ENCODE data around the gene TMPRSS3.

Gene TMPRSS3

GRCh38 chr21:42340187-42341050, 55.4 kb downstream of the TMPRSS3 start:
- Histone ChIP-seq H3K4me3 (ENCODE audit: low read depth in 1 of 2, low read length in 1 of 2) (no peak overlapping the region), H3K9me3 (no peaks in the 10 kb centered on the region), H3K36me3 (no peaks in the 10 kb centered on the region)

DNA sequence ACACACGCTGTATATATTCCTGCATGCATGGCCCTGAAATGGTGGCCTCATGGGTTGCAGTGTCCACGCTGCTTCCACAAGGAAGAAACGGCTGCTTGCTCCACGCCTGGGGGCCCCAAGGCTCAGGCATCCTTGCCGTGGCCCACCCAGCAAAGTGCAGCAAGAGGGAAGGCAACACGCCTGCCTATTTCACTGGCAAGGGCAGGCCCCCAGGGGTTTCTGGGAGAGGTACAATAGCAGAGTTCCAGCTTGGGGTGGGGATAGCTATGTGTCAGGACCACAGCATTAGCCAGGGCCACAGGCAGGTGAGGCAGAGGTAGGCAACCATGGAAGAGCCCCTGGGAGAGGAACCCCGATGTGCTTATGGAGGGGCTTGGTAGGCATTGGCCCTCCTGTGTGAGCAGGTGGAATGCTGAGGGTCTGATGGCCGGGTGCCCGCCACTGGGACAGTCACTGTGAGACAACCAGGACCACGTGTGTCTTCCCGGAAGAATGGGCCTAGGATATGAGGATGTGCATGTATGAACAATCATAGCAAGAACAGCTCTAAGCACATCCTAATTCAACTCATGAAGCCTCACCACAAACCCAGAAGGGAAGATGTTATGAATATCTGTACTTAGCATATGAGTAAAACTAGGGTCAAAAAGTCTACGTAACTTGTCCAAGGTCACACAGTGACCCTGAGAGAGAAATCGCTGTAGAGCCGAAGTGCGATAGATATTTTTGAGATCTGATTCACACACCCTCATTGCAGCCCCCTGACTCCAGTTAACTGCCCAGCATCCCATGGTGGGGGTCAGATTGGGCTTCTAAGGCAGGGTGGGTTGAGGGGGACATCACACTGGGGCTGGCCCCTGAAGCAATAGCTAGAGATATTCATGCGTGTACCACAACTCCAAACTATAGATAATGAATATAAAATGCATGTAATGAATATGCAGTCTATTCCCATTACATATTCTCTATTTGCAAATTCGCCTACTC, 56.8 kb downstream of the TMPRSS3 start:
- Histone ChIP-seq H3K4me1 (ENCODE audit: control insufficient read depth in 1 of 2, insufficient read depth in 1 of 2, low read depth in 1 of 2, low read length in 1 of 2) (peaks cover 13 to 16% of the 10 kb centered on the region in 2 experiments), H3K36me3 (no peaks in the 10 kb centered on the region), H3K4me3 (ENCODE audit: low read depth in 1 of 2, low read length in 1 of 2) (no peak overlapping the region), H3K27me3 (no peaks in the 10 kb centered on the region), H3K27ac (no peak overlapping the region), H3K9me3 (no peaks in the 10 kb centered on the region)
- TF ChIP-seq CTCF (IDR thresholded peaks at IDR 0.05): no peak

More at GRCh38 chr21:42340187-42341050, 55.4 kb downstream of the TMPRSS3 start:
- Histone ChIP-seq H3K27me3 (no peaks in the 10 kb centered on the region), H3K27ac (no peak overlapping the region), H3K4me1 (ENCODE audit: control insufficient read depth in 1 of 2, insufficient read depth in 1 of 2, low read depth in 1 of 2, low read length in 1 of 2) (peaks cover 13 to 16% of the 10 kb centered on the region in 2 experiments)
- TF ChIP-seq CTCF (IDR thresholded peaks at IDR 0.05): no peak

DNA sequence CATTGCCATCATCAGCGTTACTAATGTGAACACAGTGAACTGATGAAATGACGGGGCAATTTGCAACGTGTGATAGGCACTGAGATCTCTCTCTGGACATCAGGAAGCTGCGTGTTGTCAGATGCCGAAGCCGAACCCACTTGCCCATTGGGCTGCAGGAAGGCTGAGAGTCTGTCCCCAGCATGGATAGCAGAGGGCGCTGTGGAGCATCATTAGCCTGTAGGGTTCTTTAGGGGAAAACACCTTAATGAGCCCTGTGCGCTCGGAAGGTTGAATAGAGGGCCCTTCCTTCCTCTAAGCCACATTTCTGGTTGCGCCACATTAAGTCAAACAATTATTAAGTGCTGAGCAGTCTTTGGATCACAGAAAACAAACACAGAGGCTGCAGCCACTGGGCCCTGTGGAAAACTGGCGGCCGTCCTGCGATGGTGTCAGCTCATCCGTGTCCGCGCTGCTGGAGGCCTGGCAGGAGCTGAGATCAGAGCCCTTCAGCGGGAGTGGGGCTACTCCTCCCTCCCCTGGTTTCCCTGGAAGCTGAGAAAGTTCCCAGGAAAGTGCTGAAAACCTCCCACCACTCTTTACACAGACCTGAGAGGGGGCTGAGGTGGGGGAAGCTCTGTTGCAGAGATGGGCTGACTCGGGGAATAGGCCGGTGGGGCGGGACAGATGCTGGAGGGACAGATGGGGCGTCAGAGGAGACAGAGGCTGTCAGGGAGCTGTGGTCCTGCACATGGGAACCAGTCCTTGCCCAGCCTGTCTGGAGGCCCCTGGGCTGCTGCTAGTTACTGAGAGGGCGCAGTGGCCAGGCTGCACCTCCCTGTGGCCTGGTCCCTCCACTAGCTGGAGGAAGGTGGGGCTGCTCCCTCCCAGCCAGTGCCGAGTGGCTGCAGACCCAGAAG, 57.8 kb downstream of the TMPRSS3 start:
- Histone ChIP-seq H3K9me3 (no peaks in the 10 kb centered on the region), H3K4me1 (ENCODE audit: control insufficient read depth in 1 of 2, insufficient read depth in 1 of 2, low read depth in 1 of 2, low read length in 1 of 2) (peaks cover 13 to 18% of the 10 kb centered on the region in 2 experiments), H3K27me3 (no peaks in the 10 kb centered on the region), H3K36me3 (no peaks in the 10 kb centered on the region), H3K4me3 (ENCODE audit: low read depth in 1 of 2, low read length in 1 of 2) (no peak overlapping the region), H3K27ac (peak overlapping the region; percentile 33)
- TF ChIP-seq CTCF (IDR thresholded peaks at IDR 0.05): peak; percentile 73

- H3K4me1 ChIP-seq (ENCODE audit: control insufficient read depth in 1 of 2, insufficient read depth in 1 of 2, low read depth in 1 of 2, low read length in 1 of 2): peaks cover 13 to 25% of the 10 kb centered on the region in 2 experiments
- H3K27me3 ChIP-seq: no peaks in the 10 kb centered on the region
- no peaks in the 10 kb centered on the region for H3K9me3 ChIP-seq
- TF ChIP-seq CTCF (IDR thresholded peaks at IDR 0.05): no peak
- H3K4me3 ChIP-seq (ENCODE audit: low read depth in 1 of 2, low read length in 1 of 2): no peak overlapping the region
- no peak overlapping the region for H3K27ac ChIP-seq
- H3K36me3 ChIP-seq: no peaks in the 10 kb centered on the region
Measured at GRCh38 chr21:42337276-42337675, 58.6 kb downstream of the TMPRSS3 start.

DNA sequence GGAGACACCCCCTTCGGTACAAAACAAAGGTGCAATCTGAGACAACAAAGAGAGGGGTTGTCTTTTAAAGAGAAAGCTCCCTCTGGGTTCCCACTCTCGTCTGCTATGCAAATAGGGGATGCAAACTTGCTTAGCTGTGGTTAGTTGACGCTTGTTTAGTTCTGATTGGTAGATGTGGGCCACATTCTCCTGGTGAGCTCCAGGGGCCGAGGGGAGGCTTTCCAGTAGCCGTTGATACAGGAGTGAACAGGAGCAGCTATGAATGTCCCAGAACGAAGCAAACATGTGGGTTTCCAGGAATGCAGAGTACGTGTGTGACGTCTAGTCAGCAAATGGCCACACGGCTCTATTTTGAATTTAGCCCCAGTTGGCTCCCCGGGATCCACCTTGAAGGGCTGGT, 59.8 kb downstream of the TMPRSS3 start:
- H3K27me3 ChIP-seq: no peaks in the 10 kb centered on the region
- TF ChIP-seq CTCF (IDR thresholded peaks at IDR 0.05): no peak
- H3K9me3 ChIP-seq: no peaks in the 10 kb centered on the region
- H3K27ac ChIP-seq: no peak overlapping the region
- H3K4me1 ChIP-seq (ENCODE audit: control insufficient read depth in 1 of 2, insufficient read depth in 1 of 2, low read depth in 1 of 2, low read length in 1 of 2): peaks cover 18 to 37% of the 10 kb centered on the region in 2 experiments
- no peaks in the 10 kb centered on the region for H3K36me3 ChIP-seq
- no peak overlapping the region for H3K4me3 ChIP-seq (ENCODE audit: low read depth in 1 of 2, low read length in 1 of 2)
